Fibroblast of peridontal ligament (primary cell): ENCODE measurements around the gene PDK3.
A peak's percentile ranks its signal among the peaks of the same experiment; 100 is the strongest.

ENCODE experiments used
- DNase-seq: peaks from one replicate; pipeline ENCODE4 v3.0.0-alpha.2; 2010; ENCODE audit errors: extremely low read depth

Gene PDK3

DNA sequence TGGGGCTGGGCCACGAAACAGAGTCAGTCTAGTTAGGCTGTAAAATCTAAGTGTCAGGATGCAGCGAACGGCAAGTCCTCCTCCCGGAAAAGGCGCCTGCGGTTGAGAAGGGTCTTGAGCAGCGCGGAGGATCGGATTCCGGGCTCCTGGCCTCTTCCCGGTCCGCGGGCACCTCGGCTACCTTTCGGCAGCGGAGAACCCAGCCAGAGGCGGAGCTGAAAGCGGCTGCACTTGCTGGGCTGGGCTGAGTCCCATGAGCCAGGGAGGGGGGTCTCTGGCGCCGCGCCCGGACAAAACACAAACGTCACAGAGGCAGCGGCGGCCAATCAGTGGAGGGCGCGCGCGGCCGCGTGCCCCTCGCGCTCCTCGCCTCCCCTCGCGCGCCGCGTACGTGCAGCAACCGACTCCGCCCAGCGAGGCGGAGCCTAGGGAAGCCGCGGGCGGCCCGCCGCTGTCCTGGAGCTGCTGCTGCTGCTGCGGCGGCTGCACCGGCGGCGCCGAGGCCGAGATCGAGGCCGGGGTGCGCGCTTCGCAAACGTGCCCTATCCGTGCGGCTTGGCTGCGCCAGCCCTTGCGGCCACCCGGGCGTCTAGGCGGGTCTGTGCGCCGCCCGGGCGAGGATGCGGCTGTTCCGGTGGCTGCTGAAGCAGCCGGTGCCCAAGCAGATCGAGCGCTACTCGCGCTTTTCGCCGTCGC lies at the start of gene PDK3:
Gene PDK3, plus strand, starts transcription at position 451 of the 696 bp plus-strand sequence. Its CDS starts 170 bp downstream, at position 621.
- DNase-seq: peak; percentile 64

GRCh38 chrX:24415921-24416320 lies 49.2 kb upstream of the PDK3 start:
- DNase-seq: no peak

DNA sequence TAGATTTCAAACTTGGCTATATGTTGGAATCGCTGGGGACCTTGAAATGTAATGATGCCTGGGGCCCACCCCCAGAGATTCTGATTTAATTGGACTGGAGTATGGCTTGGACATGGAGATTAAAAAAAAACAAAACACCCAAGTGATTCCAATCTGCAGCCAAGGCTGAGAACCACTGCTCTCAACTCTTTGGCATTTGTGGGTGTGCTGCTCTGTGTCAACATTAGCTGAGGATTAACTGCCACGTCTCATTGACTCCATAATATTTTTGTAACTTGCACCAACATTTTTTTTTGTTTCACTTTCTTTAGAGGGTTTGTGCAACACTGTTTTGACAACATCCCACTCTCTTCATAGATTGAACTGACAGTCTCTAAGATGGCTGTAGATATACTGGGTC lies 41.1 kb upstream of the PDK3 start:
- DNase-seq: peak; percentile 8

- DNase-seq: peak; percentile 61
These were observed 40.1 kb upstream of the PDK3 start for GRCh38 chrX:24424948-24425347.

DNA sequence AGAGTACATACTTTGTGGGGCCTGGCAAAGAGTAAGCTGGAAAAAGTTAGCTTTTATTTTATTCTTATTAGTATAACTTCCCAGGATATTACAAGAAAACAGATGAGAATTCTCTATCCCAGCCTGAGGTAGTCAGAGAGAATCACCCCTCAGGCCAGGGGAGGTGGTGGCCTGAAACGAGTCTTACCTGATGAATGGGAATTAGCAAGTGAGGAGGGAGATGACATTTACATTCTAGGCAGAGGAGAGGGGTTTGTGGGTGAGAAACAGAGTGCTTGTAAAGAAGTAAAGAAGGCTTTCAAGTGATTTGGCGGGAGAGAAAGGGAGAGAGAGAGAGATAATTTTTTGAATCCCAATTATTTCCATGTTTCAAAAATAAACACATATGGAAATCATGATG lies 39.3 kb upstream of the PDK3 start:
- DNase-seq: no peak

- DNase-seq: peak; percentile 11
These were observed 38.7 kb upstream of the PDK3 start for GRCh38 chrX:24426340-24426913.

DNA sequence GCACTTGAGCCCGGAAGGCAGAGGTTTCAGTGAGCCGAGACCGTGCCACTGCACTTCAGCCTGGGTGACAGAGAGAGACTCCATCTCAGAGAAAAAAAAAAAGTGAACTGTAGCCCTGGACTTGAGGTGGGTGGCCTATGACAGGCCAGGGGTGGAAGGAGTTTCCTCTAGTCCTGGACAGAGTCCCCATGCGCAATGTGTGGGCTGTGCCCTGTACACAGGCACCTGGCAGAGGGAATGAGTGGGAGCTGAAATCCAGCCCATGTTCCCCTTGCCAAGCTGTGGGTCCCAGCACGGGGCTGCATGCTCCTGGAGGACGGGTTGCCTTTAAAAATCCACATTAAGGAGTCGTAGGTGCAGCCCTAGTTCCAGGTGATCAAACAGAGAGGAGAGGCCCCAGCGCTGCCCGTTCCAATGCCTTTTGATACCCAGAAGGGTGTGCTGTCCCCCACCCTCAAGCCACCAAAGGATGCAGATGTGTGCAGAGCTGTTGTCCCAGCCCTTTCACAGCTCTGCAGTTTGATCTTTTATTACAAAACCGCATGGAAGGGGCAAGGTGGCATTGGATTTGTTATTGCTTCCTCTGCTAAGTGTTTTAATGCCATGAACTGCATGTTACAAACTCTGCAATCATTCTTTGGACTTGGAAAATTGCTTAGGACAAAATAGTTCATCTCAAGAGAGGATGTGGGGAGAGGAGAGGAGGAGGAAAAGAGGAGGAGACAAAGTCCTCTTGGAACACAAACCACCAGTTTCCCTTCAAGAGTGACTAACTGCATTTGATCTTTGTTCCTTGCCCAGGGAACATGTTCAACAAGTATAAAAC lies 38.0 kb upstream of the PDK3 start:
- peak; percentile 25 for DNase-seq

DNA sequence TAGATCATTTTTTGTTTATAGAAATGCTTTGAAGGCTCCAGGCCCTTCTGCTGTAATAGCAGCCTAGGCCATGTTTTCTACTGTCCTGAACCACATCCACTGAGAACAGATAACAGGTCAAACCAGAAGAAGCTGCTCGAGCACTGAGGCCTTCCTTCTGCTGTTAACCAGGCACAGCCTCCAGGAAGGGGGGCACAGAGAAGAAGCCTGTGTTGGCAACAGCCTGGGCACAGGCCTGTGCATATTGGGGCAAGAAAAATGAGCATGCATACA lies 37.4 kb upstream of the PDK3 start:
- no peak for DNase-seq

DNA sequence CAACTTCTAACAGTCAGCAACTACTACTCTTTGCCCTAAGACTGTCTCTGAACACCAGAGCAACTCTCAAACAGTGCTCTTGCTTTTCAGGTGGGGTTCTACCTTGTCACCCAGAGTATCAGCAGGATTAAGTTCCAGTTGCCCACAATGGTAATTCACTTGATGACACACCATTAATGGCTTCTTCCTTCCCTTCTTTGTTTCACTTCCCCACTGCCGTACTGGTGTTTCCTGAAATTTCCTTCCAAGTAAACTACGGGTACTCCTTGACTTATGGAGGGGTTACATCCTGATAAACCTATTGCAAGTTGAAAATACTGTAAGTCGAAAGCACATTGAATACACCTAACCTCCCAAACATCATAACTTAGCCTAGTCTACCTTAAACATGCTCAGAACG lies 36.6 kb upstream of the PDK3 start:
- DNase-seq: no peak

GRCh38 chrX:24435060-24435459 lies 30.0 kb upstream of the PDK3 start:
- DNase-seq: no peak

- DNase-seq: no peak
These were observed 21.2 kb upstream of the PDK3 start for GRCh38 chrX:24443918-24444317.

- no peak for DNase-seq
These were observed 20.4 kb upstream of the PDK3 start for GRCh38 chrX:24444645-24445044.

DNA sequence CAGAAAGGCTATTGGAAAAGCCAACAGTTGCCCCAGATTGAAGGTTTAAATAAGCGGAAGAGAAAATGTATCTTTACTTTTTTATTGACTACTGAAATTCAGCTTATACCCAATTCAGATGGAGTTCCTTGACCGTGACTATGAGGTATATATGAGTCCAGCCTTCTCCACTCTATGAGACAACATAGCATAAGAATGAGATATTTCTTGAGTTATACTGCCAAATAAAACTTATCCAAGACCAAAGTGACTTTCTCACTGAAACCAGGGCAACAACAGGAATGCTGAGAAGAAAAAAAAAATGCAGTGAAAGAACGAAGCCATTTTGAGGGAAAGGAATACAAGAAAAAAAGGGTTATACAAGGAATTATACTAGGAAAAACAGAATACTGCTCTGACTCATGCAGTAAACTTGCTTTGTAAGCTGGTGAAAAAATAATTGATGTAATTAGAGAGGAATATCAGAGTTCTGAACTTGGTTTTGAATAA lies 16.3 kb upstream of the PDK3 start:
- no peak for DNase-seq

DNA sequence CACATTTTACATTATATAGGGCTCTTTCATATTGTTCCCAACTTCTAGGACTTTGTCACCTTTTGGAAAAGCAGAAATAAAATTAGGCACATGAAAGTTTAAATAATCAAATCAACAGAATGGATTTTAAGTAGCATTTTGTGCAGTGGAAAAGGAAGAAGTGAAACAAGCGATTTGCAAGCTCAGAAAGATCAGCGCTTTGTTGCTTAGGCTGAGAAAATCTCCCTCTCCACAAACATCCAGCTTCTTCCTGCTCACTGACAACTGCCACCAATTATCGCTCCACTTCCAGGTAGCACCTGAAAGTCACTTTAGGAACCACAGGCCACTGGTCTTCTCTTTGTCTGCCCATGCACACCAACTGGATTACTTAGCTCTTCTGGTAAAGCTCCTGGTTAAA lies 2.0 kb upstream of the PDK3 start:
- no peak for DNase-seq

GRCh38 chrX:24464498-24464835 lies 619 bp upstream of the PDK3 start:
- no peak for DNase-seq

GRCh38 chrX:24465532-24465865 lies 413 bp downstream of the PDK3 start:
- no peak for DNase-seq

- no peak for DNase-seq
These were observed 939 bp downstream of the PDK3 start for GRCh38 chrX:24466025-24466424.

DNA sequence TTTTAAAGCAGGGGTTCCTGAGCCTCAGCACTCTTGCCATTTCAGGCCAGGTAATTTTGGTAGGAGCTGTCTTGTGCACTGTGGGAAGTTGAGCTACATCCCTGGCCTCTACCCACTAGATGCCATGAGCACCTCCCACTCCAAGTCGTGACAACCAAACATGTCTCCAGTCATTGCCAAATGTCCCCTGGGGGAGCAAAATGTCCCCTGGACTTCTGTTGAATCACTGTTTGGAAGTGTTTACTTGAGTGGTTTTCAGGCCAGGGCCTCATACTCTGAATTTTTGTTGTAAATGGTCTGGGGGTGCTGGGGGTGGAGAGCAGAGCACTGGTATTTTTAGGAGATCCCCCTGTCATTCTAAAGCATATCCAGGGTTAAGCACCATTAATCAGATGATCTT lies 3.2 kb downstream of the PDK3 start:
- no peak for DNase-seq

GRCh38 chrX:24471808-24472207 lies 6.7 kb downstream of the PDK3 start:
- DNase-seq: no peak

DNA sequence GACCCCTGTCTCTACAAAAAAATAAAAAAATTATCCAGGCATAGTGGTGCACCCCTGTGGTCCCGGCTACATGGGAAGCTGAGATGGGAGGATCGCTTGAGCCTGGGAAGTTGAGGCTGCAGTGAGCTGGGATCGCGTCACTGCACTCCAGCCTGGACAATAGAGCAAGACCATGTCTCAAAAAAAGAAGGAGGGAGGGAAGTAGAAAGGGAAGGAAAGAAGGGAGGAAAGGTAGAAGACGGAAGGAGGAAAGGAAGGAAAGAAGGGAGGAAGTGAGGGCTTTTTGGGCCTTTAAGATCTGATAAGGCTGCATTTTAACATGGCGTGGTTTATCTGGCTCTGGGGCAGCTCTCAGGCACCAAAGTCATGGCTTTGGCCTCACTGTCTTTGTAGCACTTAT lies 10.4 kb downstream of the PDK3 start:
- DNase-seq: no peak

GRCh38 chrX:24478509-24478908 lies 13.4 kb downstream of the PDK3 start:
- DNase-seq: no peak

DNA sequence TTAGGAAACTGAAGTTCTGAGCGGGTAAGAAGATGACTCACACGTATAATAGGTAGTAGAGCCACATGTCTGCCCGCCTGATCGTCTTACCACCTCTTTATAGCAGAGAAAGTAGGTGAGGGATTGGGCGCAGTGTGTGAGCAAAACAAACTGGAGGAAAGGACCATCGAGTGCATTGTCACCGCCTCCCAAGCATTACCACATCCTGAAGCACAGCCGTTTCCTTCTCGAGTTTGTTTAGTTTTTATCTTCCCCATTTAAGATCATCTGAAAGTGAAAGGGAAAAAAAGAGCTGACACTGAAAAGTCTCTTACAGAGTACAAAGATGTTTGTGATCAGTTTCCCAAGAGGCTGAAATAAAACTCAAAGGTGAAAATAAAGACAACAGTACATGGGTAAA lies 14.8 kb downstream of the PDK3 start:
- no peak for DNase-seq

DNA sequence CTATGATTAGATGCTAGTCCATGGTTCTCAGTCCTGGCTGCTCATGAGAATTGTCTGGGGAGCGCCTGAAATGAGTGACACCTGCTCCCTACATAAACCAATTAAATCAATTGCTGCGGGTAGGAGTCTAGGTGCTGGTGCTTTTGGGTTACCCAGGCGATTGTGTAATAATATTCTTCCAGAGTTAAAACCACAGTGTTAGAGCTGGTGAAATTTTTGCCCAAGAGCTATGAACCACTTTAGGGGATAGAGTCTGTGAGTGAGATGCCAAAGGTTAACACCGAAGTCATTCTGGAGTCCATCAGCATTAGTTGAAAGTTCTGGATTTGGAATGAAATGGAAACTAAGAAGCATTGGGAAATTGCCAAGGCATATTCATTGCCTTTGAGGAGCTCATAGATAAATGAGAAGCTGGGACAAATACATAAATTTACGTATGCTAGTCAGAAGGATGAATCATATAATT lies 15.3 kb downstream of the PDK3 start:
- DNase-seq: no peak
